ENCODE data around the gene ITSN2. TPM values are rescaled to one million over a fixed set of nuclear protein-coding genes. Genes with fewer than 3 reads are reported as not detected.

ITSN2 gene
- total RNA-seq, 4 donors from 2014 or later, result 107 to 198 (median 116) TPM

DNA sequence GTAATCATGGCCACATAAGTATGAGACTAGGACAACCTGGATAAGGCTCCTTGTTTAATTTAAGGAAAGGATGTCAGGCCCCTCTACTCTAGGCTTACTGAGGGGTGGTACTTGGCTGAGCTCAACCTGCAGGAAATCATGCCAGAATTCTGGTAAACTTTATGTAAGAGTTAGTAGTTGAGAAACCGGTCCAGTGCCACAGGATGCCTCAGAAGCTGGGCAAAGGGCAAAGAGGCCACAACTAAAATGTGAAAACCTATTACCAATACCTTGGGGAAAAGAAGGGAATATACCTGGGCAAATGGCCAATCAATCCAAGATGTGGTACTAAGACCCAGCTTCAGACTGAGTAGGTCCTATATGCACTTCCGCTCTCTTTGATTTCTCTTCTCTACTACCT lies 86.7 kb downstream of the ITSN2 start:
- DNase-seq, result no peak
- Histone ChIP-seq H3K9me3 (no peaks in the 10 kb centered on the region), H3K27me3 (no peaks in the 10 kb centered on the region), H3K4me3 (replicated peaks in 1 of 3) (no peak overlapping the region), H3K27ac (no peak overlapping the region), H3K36me3 (peaks cover 18 to 23% of the 10 kb centered on the region in 2 donors), H3K4me1 (peaks cover 0 to 5% of the 10 kb centered on the region in 2 donors)
- intact Hi-C loops (cut with DNase I), result no loop called here
- 91 to 93% methylated on average over 2 of the region's 2 CpGs for WGBS, 2 donors
- no peak for TF ChIP-seq POLR2A (IDR thresholded peaks at IDR 0.05)
- TF ChIP-seq, protein P1, sequence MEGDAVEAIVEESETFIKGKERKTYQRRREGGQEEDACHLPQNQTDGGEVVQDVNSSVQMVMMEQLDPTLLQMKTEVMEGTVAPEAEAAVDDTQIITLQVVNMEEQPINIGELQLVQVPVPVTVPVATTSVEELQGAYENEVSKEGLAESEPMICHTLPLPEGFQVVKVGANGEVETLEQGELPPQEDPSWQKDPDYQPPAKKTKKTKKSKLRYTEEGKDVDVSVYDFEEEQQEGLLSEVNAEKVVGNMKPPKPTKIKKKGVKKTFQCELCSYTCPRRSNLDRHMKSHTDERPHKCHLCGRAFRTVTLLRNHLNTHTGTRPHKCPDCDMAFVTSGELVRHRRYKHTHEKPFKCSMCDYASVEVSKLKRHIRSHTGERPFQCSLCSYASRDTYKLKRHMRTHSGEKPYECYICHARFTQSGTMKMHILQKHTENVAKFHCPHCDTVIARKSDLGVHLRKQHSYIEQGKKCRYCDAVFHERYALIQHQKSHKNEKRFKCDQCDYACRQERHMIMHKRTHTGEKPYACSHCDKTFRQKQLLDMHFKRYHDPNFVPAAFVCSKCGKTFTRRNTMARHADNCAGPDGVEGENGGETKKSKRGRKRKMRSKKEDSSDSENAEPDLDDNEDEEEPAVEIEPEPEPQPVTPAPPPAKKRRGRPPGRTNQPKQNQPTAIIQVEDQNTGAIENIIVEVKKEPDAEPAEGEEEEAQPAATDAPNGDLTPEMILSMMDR (IDR thresholded peaks at IDR 0.05), result no peak

DNA sequence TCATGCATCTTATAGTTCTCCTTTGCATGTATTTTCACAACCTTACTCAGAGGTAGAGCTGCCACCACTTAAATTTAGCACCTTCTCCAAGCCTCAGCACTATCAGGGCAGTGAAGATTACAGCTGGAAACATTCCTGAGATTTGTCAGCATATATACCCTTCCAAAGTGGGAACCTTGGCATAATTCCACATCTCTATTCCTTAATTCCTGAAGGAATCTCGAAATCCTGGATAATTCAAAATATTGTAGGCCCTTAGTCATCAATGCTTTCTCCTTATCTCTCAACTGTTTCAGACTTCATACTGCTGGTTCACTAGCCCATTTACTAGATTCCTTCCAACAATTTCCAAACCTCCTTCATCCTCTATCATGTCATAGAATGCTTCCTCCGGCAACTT lies 87.4 kb downstream of the ITSN2 start:
- Histone ChIP-seq H3K36me3 (peaks cover 18 to 27% of the 10 kb centered on the region in 2 donors), H3K27ac (no peak overlapping the region), H3K27me3 (no peaks in the 10 kb centered on the region), H3K4me3 (replicated peaks in 1 of 3) (no peak overlapping the region), H3K4me1 (peaks cover 0 to 5% of the 10 kb centered on the region in 2 donors), H3K9me3 (no peaks in the 10 kb centered on the region)
- TF ChIP-seq, protein P1 (IDR thresholded peaks at IDR 0.05), result no peak
- no peak for TF ChIP-seq POLR2A (IDR thresholded peaks at IDR 0.05)
- intact Hi-C loops (cut with DNase I), result no loop called here
- WGBS, 2 donors, result 90 to 91% methylated on average over 2 of the region's 2 CpGs
- no peak for DNase-seq

DNA sequence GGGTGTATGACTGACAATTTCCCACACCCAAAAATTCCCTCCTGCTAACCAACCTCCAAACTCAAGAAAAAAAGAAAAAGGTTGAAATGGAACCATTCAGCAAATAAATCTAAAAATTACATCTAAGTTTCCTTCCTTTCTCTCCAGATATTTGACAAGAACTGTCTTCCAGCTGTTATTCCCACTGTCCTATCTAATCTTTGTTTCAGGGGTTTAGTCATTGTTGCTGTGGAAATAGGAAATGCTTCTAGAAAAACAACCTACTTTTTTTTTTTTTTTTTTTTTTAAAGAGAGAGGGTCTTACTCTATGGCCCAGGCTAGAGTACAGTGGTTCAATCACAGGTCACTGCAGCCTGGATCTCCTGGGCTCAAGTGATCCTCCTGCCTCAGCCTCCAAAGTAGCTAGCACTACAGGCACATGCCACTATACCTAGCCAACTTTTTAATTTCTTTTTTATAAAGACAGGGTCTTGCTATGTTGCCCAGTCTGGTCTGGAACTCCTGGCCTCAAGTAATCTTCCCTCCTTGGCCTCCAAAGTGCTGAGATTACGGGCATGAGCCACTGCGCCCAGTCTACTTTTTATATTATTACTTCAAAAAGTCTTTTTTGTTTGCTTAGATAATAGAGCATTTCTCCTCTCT lies 88.1 kb downstream of the ITSN2 start:
- WGBS, 2 donors, result 97 to 99% methylated on average over 2 of the region's 2 CpGs
- no peaks in the 10 kb centered on the region for H3K9me3 ChIP-seq
- TF ChIP-seq, protein P1 (IDR thresholded peaks at IDR 0.05), result no peak
- no peak for TF ChIP-seq POLR2A (IDR thresholded peaks at IDR 0.05)
- H3K36me3 ChIP-seq, result peaks cover 18 to 27% of the 10 kb centered on the region in 2 donors
- DNase-seq, result no peak
- peaks cover 0 to 5% of the 10 kb centered on the region in 2 donors for H3K4me1 ChIP-seq
- H3K27ac ChIP-seq, result no peak overlapping the region
- H3K4me3 ChIP-seq (replicated peaks in 1 of 3), result no peak overlapping the region
- no peaks in the 10 kb centered on the region for H3K27me3 ChIP-seq
- intact Hi-C loops (cut with DNase I), result no loop called here

DNA sequence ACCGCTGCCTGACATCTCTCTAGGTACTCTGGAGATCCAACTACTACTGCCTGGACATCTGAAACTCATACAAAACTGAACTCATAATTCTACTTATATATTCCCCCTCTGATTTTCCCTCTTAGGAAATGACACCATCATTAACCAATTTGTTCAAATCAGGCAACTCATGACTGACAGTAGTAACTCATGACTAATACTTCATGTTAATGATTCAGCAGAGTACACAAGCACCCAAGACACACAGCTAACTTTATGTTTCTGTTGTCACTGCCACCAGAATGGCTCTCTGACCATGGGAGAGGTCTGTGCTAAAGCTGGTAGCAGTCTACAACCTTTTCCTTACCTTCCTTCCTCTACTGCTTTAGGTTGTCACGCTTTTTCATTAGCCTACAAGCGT lies 91.1 kb downstream of the ITSN2 start:
- DNase-seq, result no peak
- no peak for TF ChIP-seq POLR2A (IDR thresholded peaks at IDR 0.05)
- TF ChIP-seq, protein P1 (IDR thresholded peaks at IDR 0.05), result no peak
- peaks cover 18 to 20% of the 10 kb centered on the region in 2 donors for H3K36me3 ChIP-seq
- H3K4me1 ChIP-seq, result peaks cover 0 to 7% of the 10 kb centered on the region in 2 donors
- intact Hi-C loops (cut with DNase I), result no loop called here
- no peak overlapping the region for H3K4me3 ChIP-seq (replicated peaks in 1 of 3)
- 98 to 99% methylated on average over 3 of the region's 3 CpGs for WGBS, 2 donors
- no peaks in the 10 kb centered on the region for H3K9me3 ChIP-seq
- H3K27ac ChIP-seq, result no peak overlapping the region
- no peaks in the 10 kb centered on the region for H3K27me3 ChIP-seq

DNA sequence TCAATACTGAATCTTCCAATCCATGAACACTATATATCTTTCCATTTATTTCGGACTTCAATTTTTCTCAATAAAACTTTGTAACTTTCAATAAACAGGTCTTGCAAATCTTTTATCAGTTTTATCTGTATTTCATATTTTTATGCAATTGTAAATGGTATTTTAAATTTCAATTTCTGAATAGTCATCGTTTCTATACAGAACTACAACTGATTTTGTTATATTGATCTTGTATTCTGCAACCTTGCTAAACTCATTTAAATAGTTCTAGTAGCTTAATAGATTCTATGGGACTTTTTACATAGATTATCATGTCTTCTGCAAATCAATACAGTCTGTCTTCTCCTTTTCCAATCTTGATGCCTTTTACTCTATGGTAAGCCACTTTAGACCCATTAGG lies 95.1 kb downstream of the ITSN2 start:
- intact Hi-C loops (cut with DNase I), result no loop called here

More for the DNA sequence above, 95.1 kb downstream of the ITSN2 start:
- no peak overlapping the region for H3K27ac ChIP-seq
- H3K36me3 ChIP-seq, result peaks cover 12 to 26% of the 10 kb centered on the region in 2 donors
- no peak for TF ChIP-seq POLR2A (IDR thresholded peaks at IDR 0.05)
- TF ChIP-seq, protein P1 (IDR thresholded peaks at IDR 0.05), result no peak
- peaks cover 0 to 7% of the 10 kb centered on the region in 2 donors for H3K4me1 ChIP-seq
- no peaks in the 10 kb centered on the region for H3K27me3 ChIP-seq
- no peaks in the 10 kb centered on the region for H3K9me3 ChIP-seq
- 95 to 97% methylated on average over 2 of the region's 2 CpGs for WGBS, 2 donors
- H3K4me3 ChIP-seq (replicated peaks in 1 of 3), result no peak overlapping the region
- DNase-seq, result no peak
